Measurements from ENCODE around the gene CCNL2. TPM values are rescaled to one million over a fixed set of nuclear protein-coding genes. Genes with fewer than 3 reads are reported as not detected.

CCNL2 gene
- total RNA-seq, 2 donors from 2014 or later: 92.3 to 104 TPM

- DNase-seq: no peak
- Histone ChIP-seq H3K4me3 (no peak overlapping the region), H3K27me3 (peaks cover 7% of the 10 kb centered on the region), H3K9ac (ENCODE audit: low read depth in 2 of 2, low read length in 2 of 2) (no peak overlapping the region), H3K9me3 (no peaks in the 10 kb centered on the region), H3K27ac (no peak overlapping the region), H3K36me3 (no peaks in the 10 kb centered on the region), H3K4me1 (no peaks in the 10 kb centered on the region)
- intact Hi-C loops (cut with DNase I): no loop called here
- no peak for TF ChIP-seq CTCF (IDR thresholded peaks at IDR 0.05)
Measured at GRCh38 chr1:1422465-1423244, 23.5 kb upstream of the CCNL2 start.

GRCh38 chr1:1421907-1422464 lies 22.9 kb upstream of the CCNL2 start:
- TF ChIP-seq CTCF (IDR thresholded peaks at IDR 0.05): no peak
- Histone ChIP-seq H3K27ac (no peak overlapping the region), H3K4me3 (no peak overlapping the region), H3K36me3 (no peaks in the 10 kb centered on the region), H3K9ac (ENCODE audit: low read depth in 2 of 2, low read length in 2 of 2) (no peak overlapping the region), H3K9me3 (no peaks in the 10 kb centered on the region), H3K4me1 (no peaks in the 10 kb centered on the region), H3K27me3 (peaks cover 7% of the 10 kb centered on the region)
- intact Hi-C loops (cut with DNase I): no loop called here
- no peak for DNase-seq

- no peaks in the 10 kb centered on the region for H3K9me3 ChIP-seq
- peaks cover 2% of the 10 kb centered on the region for H3K27me3 ChIP-seq
- DNase-seq: no peak
- no peak for TF ChIP-seq CTCF (IDR thresholded peaks at IDR 0.05)
- peak within 1 kb of the TSS; percentile 22 for H3K4me3 ChIP-seq
- no peak within 1 kb of the TSS for H3K27ac ChIP-seq
- intact Hi-C loops (cut with DNase I): no loop called here
- H3K4me1 ChIP-seq: no peaks in the 10 kb centered on the region
- H3K9ac ChIP-seq (ENCODE audit: low read depth in 2 of 2, low read length in 2 of 2): peak within 1 kb of the TSS in 1 of 2 donors; percentile 50
- no peaks in the 10 kb centered on the region for H3K36me3 ChIP-seq
Measured at GRCh38 chr1:1421147-1421906, 22.2 kb upstream of the CCNL2 start, which contains the start of gene ANKRD65. Gene ANKRD65, minus strand, starts transcription at chr1:1421276. Its CDS starts 271 bp downstream, at chr1:1421005.

GRCh38 chr1:1420654-1421141 lies 21.6 kb upstream of the CCNL2 start:
- H3K4me3 ChIP-seq: peak overlapping the region; percentile 22
- no peaks in the 10 kb centered on the region for H3K36me3 ChIP-seq
- no peak for TF ChIP-seq CTCF (IDR thresholded peaks at IDR 0.05)
- DNase-seq: no peak
- H3K9ac ChIP-seq (ENCODE audit: low read depth in 2 of 2, low read length in 2 of 2): no peak overlapping the region
- intact Hi-C loops (cut with DNase I): no loop called here
- no peaks in the 10 kb centered on the region for H3K27me3 ChIP-seq
- no peak overlapping the region for H3K27ac ChIP-seq
- H3K9me3 ChIP-seq: no peaks in the 10 kb centered on the region
- no peaks in the 10 kb centered on the region for H3K4me1 ChIP-seq

GRCh38 chr1:1419813-1420653 lies 20.9 kb upstream of the CCNL2 start:
- Histone ChIP-seq H3K9ac (ENCODE audit: low read depth in 2 of 2, low read length in 2 of 2) (peak overlapping the region in 1 of 2 donors; percentile 66), H3K4me3 (peak overlapping the region; percentile 22), H3K36me3 (no peaks in the 10 kb centered on the region), H3K9me3 (no peaks in the 10 kb centered on the region), H3K4me1 (no peaks in the 10 kb centered on the region), H3K27ac (peak overlapping the region; percentile 40), H3K27me3 (no peaks in the 10 kb centered on the region)
- intact Hi-C loops (cut with DNase I): no loop called here
- DNase-seq: no peak
- TF ChIP-seq CTCF (IDR thresholded peaks at IDR 0.05): no peak
